Transverse colon (tissue), 3 donors: Measurements from ENCODE around the gene CDH13.

Experiments used
- CTCF ChIP-seq, 5 experiments: fragments of 200-600 bp in 3 of 5; fragments of 450-650 bp in 2 of 5; sonication (generic) in 3 of 5; IDR thresholded peaks; 1 replicate in 2 of 5; 2 replicates in 3 of 5; pipeline ENCODE4 v1.5.1; 2016 to 2017; ENCODE audit warnings: antibody characterized with exemption in 5 of 5, inconsistent platforms in 3 of 5, mild to moderate bottlenecking in 2 of 5, moderate library complexity in 1 of 5
- POLR2A ChIP-seq: fragments of 450-650 bp; IDR thresholded peaks from one replicate; pipeline ENCODE4 v1.6.1; 2016; ENCODE audit warnings: antibody characterized with exemption, mild to moderate bottlenecking, moderate library complexity

GRCh38 chr16:83115491-83116232 lies 488.9 kb downstream of the CDH13 start:
- TF ChIP-seq CTCF (IDR thresholded peaks at IDR 0.05) (no peak), POLR2A (no peak)
